Measurements from ENCODE around the gene EIPR1.

EIPR1 gene

GRCh38 chr2:3345621-3346020 is 32.0 kb downstream of the EIPR1 start:
- Histone ChIP-seq H3K27ac (no peak overlapping the region), H3K9ac (ENCODE audit: insufficient read length) (no peak overlapping the region), H3K4me3 (no peak overlapping the region), H3K9me3 (ENCODE audit: low read depth, low read length) (no peaks in the 10 kb centered on the region), H3K36me3 (ENCODE audit: insufficient read depth, low read length) (no peaks in the 10 kb centered on the region; the same call in 1 of the 2 replicates)
- no peak for DNase-seq (ENCODE audit: low read depth, low spot score)
- TF ChIP-seq POLR2AphosphoS5 (IDR thresholded peaks at IDR 0.05; ENCODE audit: borderline replicate concordance, low read depth, low read length) (no peak), FOXP2 (optimal IDR thresholded peaks at IDR 0.05; ENCODE audit: control extremely low read depth, extremely low read length, insufficient read depth) (no peak), EZH2 (IDR thresholded peaks at IDR 0.05) (no peak)

DNA sequence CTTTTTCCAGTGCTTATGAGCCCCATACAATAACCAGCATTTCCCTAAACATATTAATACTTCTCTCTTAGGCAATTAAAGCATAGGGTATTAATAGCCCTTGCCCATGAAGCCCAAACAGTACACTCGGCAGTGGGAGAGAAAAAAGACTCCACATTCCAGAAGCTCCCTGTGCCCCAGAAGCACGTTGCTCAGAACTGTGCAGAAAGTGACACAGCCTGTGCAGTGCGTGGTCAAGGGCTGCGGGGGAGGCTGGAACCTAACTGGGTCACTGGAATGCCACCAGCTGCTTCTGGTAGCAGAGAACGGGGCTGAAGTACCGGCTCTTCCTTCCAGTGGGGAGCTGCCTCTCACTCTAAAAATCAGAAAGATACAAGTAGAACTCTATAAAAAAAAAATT is 32.7 kb downstream of the EIPR1 start:
- Histone ChIP-seq H3K36me3 (ENCODE audit: insufficient read depth, low read length) (no peaks in the 10 kb centered on the region; the same call in 1 of the 2 replicates), H3K27ac (no peak overlapping the region), H3K4me3 (no peak overlapping the region), H3K9me3 (ENCODE audit: low read depth, low read length) (no peaks in the 10 kb centered on the region), H3K9ac (ENCODE audit: insufficient read length) (no peak overlapping the region)
- TF ChIP-seq POLR2AphosphoS5 (IDR thresholded peaks at IDR 0.05; ENCODE audit: borderline replicate concordance, low read depth, low read length): no peak
- DNase-seq (ENCODE audit: low read depth, low spot score): no peak

- no peak for DNase-seq (ENCODE audit: low read depth, low spot score)
- H3K9me3 ChIP-seq (ENCODE audit: low read depth, low read length): no peaks in the 10 kb centered on the region
Measured at GRCh38 chr2:3343012-3343411, 34.6 kb downstream of the EIPR1 start.

DNA sequence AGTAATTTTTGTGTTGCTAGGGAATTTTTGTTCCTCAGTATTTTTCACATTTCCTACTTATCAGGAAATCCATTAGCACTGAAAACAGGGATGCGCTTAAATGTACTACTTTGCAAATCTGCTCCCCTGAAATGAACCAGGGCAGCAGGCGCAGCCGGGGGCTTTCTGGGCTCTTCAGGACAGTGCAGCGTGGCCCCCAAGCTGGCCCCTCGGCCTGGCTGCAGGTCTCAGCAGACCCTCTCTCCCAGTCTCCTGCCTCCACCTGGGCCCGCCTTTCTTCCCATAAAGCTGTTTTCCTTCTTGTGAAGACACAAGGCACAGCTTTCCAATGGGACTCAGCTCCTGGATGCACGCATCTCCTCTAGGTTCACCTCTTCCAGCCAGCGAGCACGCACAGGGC is 35.3 kb downstream of the EIPR1 start:
- H3K27ac ChIP-seq: no peak overlapping the region
- no peak overlapping the region for H3K9ac ChIP-seq (ENCODE audit: insufficient read length)
- no peaks in the 10 kb centered on the region for H3K9me3 ChIP-seq (ENCODE audit: low read depth, low read length)
- H3K4me3 ChIP-seq: no peak overlapping the region
- DNase-seq (ENCODE audit: low read depth, low spot score): no peak
- TF ChIP-seq EZH2 (IDR thresholded peaks at IDR 0.05) (no peak), POLR2AphosphoS5 (IDR thresholded peaks at IDR 0.05; ENCODE audit: borderline replicate concordance, low read depth, low read length) (no peak), FOXP2 (optimal IDR thresholded peaks at IDR 0.05; ENCODE audit: control extremely low read depth, extremely low read length, insufficient read depth) (no peak)
- no peaks in the 10 kb centered on the region; the same call in 1 of the 2 replicates for H3K36me3 ChIP-seq (ENCODE audit: insufficient read depth, low read length)

More at GRCh38 chr2:3343012-3343411, 34.6 kb downstream of the EIPR1 start:
- no peaks in the 10 kb centered on the region; the same call in 1 of the 2 replicates for H3K36me3 ChIP-seq (ENCODE audit: insufficient read depth, low read length)
- no peak overlapping the region for H3K9ac ChIP-seq (ENCODE audit: insufficient read length)
- H3K27ac ChIP-seq: no peak overlapping the region
- no peak for TF ChIP-seq POLR2AphosphoS5 (IDR thresholded peaks at IDR 0.05; ENCODE audit: borderline replicate concordance, low read depth, low read length)
- no peak for TF ChIP-seq FOXP2 (optimal IDR thresholded peaks at IDR 0.05; ENCODE audit: control extremely low read depth, extremely low read length, insufficient read depth)
- no peak for TF ChIP-seq EZH2 (IDR thresholded peaks at IDR 0.05)
- H3K4me3 ChIP-seq: no peak overlapping the region

DNA sequence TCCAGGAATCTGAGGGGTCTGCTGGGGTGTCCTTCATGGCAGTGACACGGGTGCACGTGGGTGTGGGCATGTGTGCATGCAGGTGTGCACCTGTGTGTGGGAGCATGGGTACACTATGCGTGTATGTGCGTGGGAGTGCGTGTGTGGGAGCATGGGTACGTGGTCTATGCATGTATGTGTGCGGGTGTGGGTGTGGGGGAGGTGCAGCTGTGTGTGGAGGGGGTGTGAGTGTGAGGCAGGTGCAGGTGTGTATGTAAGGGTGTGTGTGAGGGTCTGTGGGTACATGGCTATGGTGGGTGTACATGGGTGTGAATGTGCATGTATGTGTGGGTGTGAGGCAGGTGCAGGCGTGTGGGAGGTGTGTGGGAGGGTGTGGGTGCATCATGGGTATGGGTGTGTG is 36.3 kb downstream of the EIPR1 start:
- H3K4me3 ChIP-seq: no peak overlapping the region
- no peak for DNase-seq (ENCODE audit: low read depth, low spot score)
- H3K36me3 ChIP-seq (ENCODE audit: insufficient read depth, low read length): no peaks in the 10 kb centered on the region
- no peaks in the 10 kb centered on the region for H3K9me3 ChIP-seq (ENCODE audit: low read depth, low read length)
- no peak overlapping the region for H3K9ac ChIP-seq (ENCODE audit: insufficient read length)
- H3K27ac ChIP-seq: no peak overlapping the region
- TF ChIP-seq FOXP2 (optimal IDR thresholded peaks at IDR 0.05; ENCODE audit: control extremely low read depth, extremely low read length, insufficient read depth): no peak

- Histone ChIP-seq H3K36me3 (ENCODE audit: insufficient read depth, low read length) (peaks cover 7% of the 10 kb centered on the region; the same call in 1 of the 2 replicates), H3K9ac (ENCODE audit: insufficient read length) (no peak overlapping the region), H3K4me3 (no peak overlapping the region), H3K27ac (no peak overlapping the region), H3K9me3 (ENCODE audit: low read depth, low read length) (no peaks in the 10 kb centered on the region)
- DNase-seq (ENCODE audit: low read depth, low spot score): no peak
- TF ChIP-seq EZH2 (IDR thresholded peaks at IDR 0.05): no peak
- TF ChIP-seq POLR2AphosphoS5 (IDR thresholded peaks at IDR 0.05; ENCODE audit: borderline replicate concordance, low read depth, low read length): no peak
- TF ChIP-seq FOXP2 (optimal IDR thresholded peaks at IDR 0.05; ENCODE audit: control extremely low read depth, extremely low read length, insufficient read depth): no peak
Measured at GRCh38 chr2:3340144-3340543, 37.5 kb downstream of the EIPR1 start.

GRCh38 chr2:3338340-3338739 is 39.3 kb downstream of the EIPR1 start:
- DNase-seq (ENCODE audit: low read depth, low spot score): no peak
- Histone ChIP-seq H3K4me3 (no peak overlapping the region), H3K36me3 (ENCODE audit: insufficient read depth, low read length) (peaks cover 10% of the 10 kb centered on the region; the same call in 1 of the 2 replicates), H3K9ac (ENCODE audit: insufficient read length) (no peak overlapping the region), H3K27ac (no peak overlapping the region), H3K9me3 (ENCODE audit: low read depth, low read length) (no peaks in the 10 kb centered on the region)
- TF ChIP-seq POLR2AphosphoS5 (IDR thresholded peaks at IDR 0.05; ENCODE audit: borderline replicate concordance, low read depth, low read length) (no peak), FOXP2 (optimal IDR thresholded peaks at IDR 0.05; ENCODE audit: control extremely low read depth, extremely low read length, insufficient read depth) (no peak), EZH2 (IDR thresholded peaks at IDR 0.05) (no peak)

- Histone ChIP-seq H3K9ac (ENCODE audit: insufficient read length) (no peak overlapping the region), H3K4me3 (no peak overlapping the region), H3K36me3 (ENCODE audit: insufficient read depth, low read length) (peaks cover 10% of the 10 kb centered on the region; the same call in 1 of the 2 replicates), H3K9me3 (ENCODE audit: low read depth, low read length) (no peaks in the 10 kb centered on the region), H3K27ac (no peak overlapping the region)
- TF ChIP-seq FOXP2 (optimal IDR thresholded peaks at IDR 0.05; ENCODE audit: control extremely low read depth, extremely low read length, insufficient read depth): no peak
- TF ChIP-seq POLR2AphosphoS5 (IDR thresholded peaks at IDR 0.05; ENCODE audit: borderline replicate concordance, low read depth, low read length): no peak
- TF ChIP-seq EZH2 (IDR thresholded peaks at IDR 0.05): no peak
- no peak for DNase-seq (ENCODE audit: low read depth, low spot score)
Measured at GRCh38 chr2:3336844-3337243, 40.8 kb downstream of the EIPR1 start.

All from SK-N-MC (cell line).